ENCODE data around the gene SDK1. TPM values are rescaled to one million over a fixed set of nuclear protein-coding genes. Genes with fewer than 3 reads are reported as not detected.

Gene SDK1
- total and polyA plus RNA-seq, 2 of the 8 experiments (the other 6 are each of a cell fraction or from before 2014, with no cell fraction given) = 3.3 to 7.2 TPM

GRCh38 chr7:4018601-4019316 is 717.7 kb downstream of the SDK1 start:
- Histone ChIP-seq H3K4me1 (replicated peaks in 1 of 4; ENCODE audit: control insufficient read depth in 3 of 4, insufficient read depth in 4 of 4, low read length in 3 of 4) (no peaks in the 10 kb centered on the region), H3K56ac (replicated peaks; ENCODE audit: insufficient read length, low read depth, low read length) (no peak overlapping the region), H2BK12ac (ENCODE audit: low read depth, low read length) (no peak overlapping the region), H3K14ac (ENCODE audit: insufficient read length) (no peak overlapping the region), H3K4ac (replicated peaks; ENCODE audit: insufficient read length, low read depth, low read length) (no peak overlapping the region), H3K79me2 (ENCODE audit: control insufficient read depth in 1 of 2, insufficient read depth in 2 of 2, low read length in 2 of 2) (no peaks in the 10 kb centered on the region), H3K27ac (ENCODE audit: low read depth, low read length) (no peak overlapping the region), H3K23me2 (ENCODE audit: low read depth, low read length) (no peaks in the 10 kb centered on the region), H3K27me3 (replicated peaks in 1 of 4; ENCODE audit: control insufficient read depth in 3 of 4, extremely low read depth in 1 of 4, insufficient read depth in 3 of 4, low read length in 3 of 4) (no peaks in the 10 kb centered on the region), H3K79me1 (ENCODE audit: low read depth, low read length) (no peaks in the 10 kb centered on the region), H4K8ac (ENCODE audit: extremely low read depth, insufficient read depth, low read length) (no peak overlapping the region), H3K23ac (ENCODE audit: insufficient read length) (no peak overlapping the region), H2BK5ac (ENCODE audit: low read depth, low read length) (no peak overlapping the region), H4K91ac (replicated peaks; ENCODE audit: insufficient read length, low read length) (no peak overlapping the region), H2AK5ac (ENCODE audit: low read depth, low read length) (no peak overlapping the region), H3K4me3 (ENCODE audit: extremely low read depth in 1 of 4, insufficient read depth in 2 of 4, low read depth in 3 of 4, low read length in 4 of 4) (no peak overlapping the region), H3K9ac (replicated peaks in 1 of 4; ENCODE audit: extremely low read depth in 1 of 4, low read depth in 3 of 4, low read length in 3 of 4) (no peak overlapping the region), H2BK20ac (ENCODE audit: low read length) (no peak overlapping the region), H3K4me2 (ENCODE audit: insufficient read depth in 1 of 2, low read depth in 2 of 2, low read length in 2 of 2) (no peak overlapping the region), H4K20me1 (replicated peaks in 1 of 2; ENCODE audit: control insufficient read depth in 1 of 2, insufficient read depth in 2 of 2, low read length in 2 of 2) (no peaks in the 10 kb centered on the region), H2AFZ (ENCODE audit: low read length) (no peak overlapping the region), H3K9me3 (ENCODE audit: insufficient read depth in 2 of 2, low read depth in 1 of 2, low read length in 1 of 2) (peaks cover 15 to 17% of the 10 kb centered on the region in 2 experiments), H3K36me3 (ENCODE audit: control insufficient read depth in 2 of 4, insufficient read depth in 4 of 4, low read length in 3 of 4) (no peaks in the 10 kb centered on the region; a peak in 1 of 8 replicates), H4K5ac (ENCODE audit: insufficient read length, low read depth, low read length) (no peak overlapping the region), H3K18ac (ENCODE audit: extremely low read depth, low read length) (no peak overlapping the region), H2BK120ac (replicated peaks; ENCODE audit: low read depth, low read length) (no peak overlapping the region), H2BK15ac (ENCODE audit: low read length) (no peak overlapping the region)
- FAIRE-seq = no peak
- ChIA-PET POLR2A (ENCODE audit: partially characterized antibody) (no interaction called here), CTCF (ENCODE audit: partially characterized antibody) (no interaction called here)
- no peak for DNase-seq (ENCODE audit: low read depth in 1 of 2, low spot score in 2 of 2)
- 92% methylated on average over 7 of the region's 7 CpGs; no CpG with 5 or more reads in 1 of the 2 experiments for WGBS, 2 experiments (ENCODE audit: extremely low coverage in 1 of 2, insufficient coverage in 1 of 2, insufficient read length in 1 of 2, insufficient replicate concordance in 2 of 2, low coverage in 1 of 2, low lambda C conversion rate in 2 of 2, missing lambda C conversion rate in 1 of 2)
- TF ChIP-seq RBBP5 (IDR thresholded peaks at IDR 0.05; ENCODE audit: borderline replicate concordance, low read depth, low read length) (no peak), SIN3A (conservative IDR thresholded peaks at IDR 0.05 in 1 of 2, IDR thresholded peaks at IDR 0.05 in 1 of 2; ENCODE audit: low read depth in 1 of 2, low read length in 2 of 2) (no peak), TEAD4 (IDR thresholded peaks at IDR 0.05; ENCODE audit: low read depth, low read length) (no peak), GABPA (IDR thresholded peaks at IDR 0.05; ENCODE audit: borderline replicate concordance, insufficient read depth, low read length) (no peak), PHF8 (conservative IDR thresholded peaks at IDR 0.05; ENCODE audit: low read depth, low read length) (no peak), CTCF (IDR thresholded peaks at IDR 0.05; ENCODE audit: control extremely low read depth in 1 of 3, insufficient read depth in 1 of 3, low read depth in 1 of 3, low read length in 3 of 3) (no peak), POU5F1 (IDR thresholded peaks at IDR 0.05; ENCODE audit: low read depth, low read length) (no peak), SIRT6 (IDR thresholded peaks at IDR 0.05; ENCODE audit: low read length) (no peak), SIX5 (IDR thresholded peaks at IDR 0.05; ENCODE audit: low read depth, low read length) (no peak), CBX8 (IDR thresholded peaks at IDR 0.05; ENCODE audit: borderline replicate concordance, low read depth, low read length) (no peak), NRF1 (IDR thresholded peaks at IDR 0.05; ENCODE audit: low read depth, low read length) (no peak)
